GM18499 (cell line): Measurements from ENCODE around the gene HMCN1.
"Not testable (repeated sequence)": the region's sequence is repeated elsewhere in the genome, so short reads cannot be mapped to it uniquely, and the experiment has no call there.

Source experiments
- ATAC-seq: cut with Tn5 transposase; IDR thresholded peaks from one replicate; pipeline ENCODE4 v1.9.1; 2021; ENCODE audit warnings: moderate number of reproducible peaks; ENCODE audit not compliant: insufficient read depth, unreplicated experiment

HMCN1 gene

GRCh38 chr1:185892831-185893403 lies 158.7 kb downstream of the HMCN1 start:
- ATAC-seq = not testable (repeated sequence)

- ATAC-seq = no peak
Observed at GRCh38 chr1:185894791-185895190, 160.6 kb downstream of the HMCN1 start.

- no peak for ATAC-seq
Observed at GRCh38 chr1:185895208-185895900, 161.2 kb downstream of the HMCN1 start.

GRCh38 chr1:185896863-185897262 lies 162.7 kb downstream of the HMCN1 start:
- ATAC-seq = no peak

- ATAC-seq = no peak
Observed at GRCh38 chr1:185906186-185906585, 172.0 kb downstream of the HMCN1 start.

- ATAC-seq = no peak
Observed at GRCh38 chr1:185907246-185907645, 173.1 kb downstream of the HMCN1 start.

GRCh38 chr1:185911978-185912377 lies 177.8 kb downstream of the HMCN1 start:
- no peak for ATAC-seq

- no peak for ATAC-seq
Observed at GRCh38 chr1:185912504-185912903, 178.3 kb downstream of the HMCN1 start.

GRCh38 chr1:185914089-185914488 lies 179.9 kb downstream of the HMCN1 start:
- no peak for ATAC-seq

- no peak for ATAC-seq
Observed at GRCh38 chr1:185916861-185917260, 182.7 kb downstream of the HMCN1 start.

- no peak for ATAC-seq
Observed at GRCh38 chr1:185917646-185918045, 183.5 kb downstream of the HMCN1 start.

- ATAC-seq = no peak
Observed at GRCh38 chr1:185920602-185921001, 186.4 kb downstream of the HMCN1 start.

- ATAC-seq = no peak
Observed at GRCh38 chr1:185921636-185922035, 187.4 kb downstream of the HMCN1 start.

GRCh38 chr1:185926588-185926987 lies 192.4 kb downstream of the HMCN1 start:
- no peak for ATAC-seq

- no peak for ATAC-seq
Observed at GRCh38 chr1:185929776-185930175, 195.6 kb downstream of the HMCN1 start.

- no peak for ATAC-seq
Observed at GRCh38 chr1:185931438-185931837, 197.2 kb downstream of the HMCN1 start.

- ATAC-seq = no peak
Observed at GRCh38 chr1:185933580-185933979, 199.4 kb downstream of the HMCN1 start.

- no peak for ATAC-seq
Observed at GRCh38 chr1:185934476-185935189, 200.4 kb downstream of the HMCN1 start.

- ATAC-seq = no peak
Observed at GRCh38 chr1:185935360-185935759, 201.2 kb downstream of the HMCN1 start.

GRCh38 chr1:185936641-185937040 lies 202.4 kb downstream of the HMCN1 start:
- ATAC-seq = no peak

GRCh38 chr1:185938396-185938795 lies 204.2 kb downstream of the HMCN1 start:
- no peak for ATAC-seq

- no peak for ATAC-seq
Observed at GRCh38 chr1:185939142-185939541, 205.0 kb downstream of the HMCN1 start.
